Measurements from ENCODE around the gene NRL.

NRL gene

GRCh38 chr14:24098927-24099813, 15.6 kb downstream of the NRL start:
- DNase-seq, result no peak

GRCh38 chr14:24098229-24098926, 16.4 kb downstream of the NRL start:
- DNase-seq, result no peak

GRCh38 chr14:24096545-24097181, 18.1 kb downstream of the NRL start:
- DNase-seq, result no peak

GRCh38 chr14:24095271-24096068, 19.3 kb downstream of the NRL start:
- DNase-seq, result peak; percentile 82

GRCh38 chr14:24094841-24095270, 19.9 kb downstream of the NRL start:
- peak; percentile 87 for DNase-seq

GRCh38 chr14:24093901-24094840, 20.6 kb downstream of the NRL start, which contains the start of gene PCK2:
TSS of gene PCK2 (plus strand) at chr14:24094311. CDS start at chr14:24094406, 95 bp downstream.
- DNase-seq, result peak; percentile 89

- no peak for DNase-seq
Measured at GRCh38 chr14:24093207-24093900, 21.4 kb downstream of the NRL start.

GRCh38 chr14:24092505-24093206, 22.1 kb downstream of the NRL start:
- no peak for DNase-seq

GRCh38 chr14:24092110-24092504, 22.6 kb downstream of the NRL start:
- DNase-seq, result no peak

GRCh38 chr14:24089890-24090289, 24.9 kb downstream of the NRL start:
- DNase-seq, result no peak

- DNase-seq, result no peak
Measured at GRCh38 chr14:24088095-24088494, 26.7 kb downstream of the NRL start.

- DNase-seq, result no peak
Measured at GRCh38 chr14:24087004-24087403, 27.7 kb downstream of the NRL start.

GRCh38 chr14:24086193-24086955, 28.4 kb downstream of the NRL start:
- peak; percentile 57 for DNase-seq

- no peak for DNase-seq
Measured at GRCh38 chr14:24085215-24085614, 29.5 kb downstream of the NRL start.

GRCh38 chr14:24084440-24084839, 30.3 kb downstream of the NRL start:
- DNase-seq, result no peak

GRCh38 chr14:24083462-24083861, 31.3 kb downstream of the NRL start:
- no peak for DNase-seq

- DNase-seq, result no peak
Measured at GRCh38 chr14:24082411-24083080, 32.2 kb downstream of the NRL start.

GRCh38 chr14:24081739-24082211, 33.0 kb downstream of the NRL start:
- DNase-seq, result peak; percentile 54

Data from retina (tissue), 1 donor.